ENCODE results near the gene BRIP1.

Gene BRIP1

GRCh38 chr17:61756561-61756960, 106.8 kb downstream of the BRIP1 start:
- Histone ChIP-seq H3K36me3 (ENCODE audit: control insufficient read depth in 2 of 2, insufficient read depth in 2 of 2, low read length in 2 of 2) (no peaks in the 10 kb centered on the region), H3K9me3 (ENCODE audit: control insufficient read depth in 2 of 2, low read length in 2 of 2) (peaks cover 0 to 3% of the 10 kb centered on the region in 2 donors)

GRCh38 chr17:61755668-61756067, 107.7 kb downstream of the BRIP1 start:
- Histone ChIP-seq H3K36me3 (ENCODE audit: control insufficient read depth in 2 of 2, insufficient read depth in 2 of 2, low read length in 2 of 2) (no peaks in the 10 kb centered on the region), H3K4me3 (ENCODE audit: low read length in 2 of 2) (no peak overlapping the region), H3K4me1 (ENCODE audit: control insufficient read depth in 2 of 2, insufficient read depth in 2 of 2, low read length in 2 of 2) (no peaks in the 10 kb centered on the region), H3K9ac (ENCODE audit: low read depth in 1 of 2, low read length in 2 of 2) (no peak overlapping the region), H3K27ac (ENCODE audit: low read depth in 2 of 2, low read length in 2 of 2) (no peak overlapping the region), H3K27me3 (ENCODE audit: control insufficient read depth in 2 of 2, insufficient read depth in 2 of 2, low read length in 2 of 2) (no peaks in the 10 kb centered on the region), H3K9me3 (ENCODE audit: control insufficient read depth in 2 of 2, low read length in 2 of 2) (peaks cover 0 to 3% of the 10 kb centered on the region in 2 donors)

More at GRCh38 chr17:61756561-61756960, 106.8 kb downstream of the BRIP1 start:
- H3K4me3 ChIP-seq (ENCODE audit: low read length in 2 of 2) = no peak overlapping the region
- no peaks in the 10 kb centered on the region for H3K27me3 ChIP-seq (ENCODE audit: control insufficient read depth in 2 of 2, insufficient read depth in 2 of 2, low read length in 2 of 2)
- no peak overlapping the region for H3K9ac ChIP-seq (ENCODE audit: low read depth in 1 of 2, low read length in 2 of 2)
- no peaks in the 10 kb centered on the region for H3K4me1 ChIP-seq (ENCODE audit: control insufficient read depth in 2 of 2, insufficient read depth in 2 of 2, low read length in 2 of 2)
- no peak overlapping the region for H3K27ac ChIP-seq (ENCODE audit: low read depth in 2 of 2, low read length in 2 of 2)

DNA sequence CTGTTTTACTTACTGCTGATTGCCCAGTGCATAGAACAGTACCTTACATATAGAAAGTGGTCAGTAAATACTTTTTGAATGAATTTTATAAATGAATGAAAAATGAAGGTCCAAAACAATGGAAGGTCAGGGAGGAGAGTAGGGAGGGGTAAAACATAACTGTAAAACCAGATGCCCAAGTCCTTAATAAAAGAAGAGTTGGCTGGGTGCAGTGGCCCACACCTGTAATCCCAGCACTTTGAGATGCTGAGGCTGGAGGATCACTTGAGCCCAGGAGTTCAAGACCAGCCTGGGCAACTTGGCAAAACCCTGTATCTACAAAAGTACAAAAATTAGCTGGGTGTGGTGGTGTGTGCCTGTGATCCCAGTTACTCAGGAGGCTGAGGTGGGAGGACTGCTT, 108.2 kb downstream of the BRIP1 start:
- H3K9me3 ChIP-seq (ENCODE audit: control insufficient read depth in 2 of 2, low read length in 2 of 2) = peaks cover 0 to 3% of the 10 kb centered on the region in 2 donors
- H3K27ac ChIP-seq (ENCODE audit: low read depth in 2 of 2, low read length in 2 of 2) = no peak overlapping the region
- H3K9ac ChIP-seq (ENCODE audit: low read depth in 1 of 2, low read length in 2 of 2) = no peak overlapping the region
- H3K27me3 ChIP-seq (ENCODE audit: control insufficient read depth in 2 of 2, insufficient read depth in 2 of 2, low read length in 2 of 2) = no peaks in the 10 kb centered on the region
- no peaks in the 10 kb centered on the region for H3K4me1 ChIP-seq (ENCODE audit: control insufficient read depth in 2 of 2, insufficient read depth in 2 of 2, low read length in 2 of 2)
- no peak overlapping the region for H3K4me3 ChIP-seq (ENCODE audit: low read length in 2 of 2)
- no peaks in the 10 kb centered on the region for H3K36me3 ChIP-seq (ENCODE audit: control insufficient read depth in 2 of 2, insufficient read depth in 2 of 2, low read length in 2 of 2)

- Histone ChIP-seq H3K36me3 (ENCODE audit: control insufficient read depth in 2 of 2, insufficient read depth in 2 of 2, low read length in 2 of 2) (no peaks in the 10 kb centered on the region), H3K27me3 (ENCODE audit: control insufficient read depth in 2 of 2, insufficient read depth in 2 of 2, low read length in 2 of 2) (no peaks in the 10 kb centered on the region), H3K4me1 (ENCODE audit: control insufficient read depth in 2 of 2, insufficient read depth in 2 of 2, low read length in 2 of 2) (no peaks in the 10 kb centered on the region), H3K9ac (ENCODE audit: low read depth in 1 of 2, low read length in 2 of 2) (no peak overlapping the region), H3K9me3 (ENCODE audit: control insufficient read depth in 2 of 2, low read length in 2 of 2) (peaks cover 0 to 2% of the 10 kb centered on the region in 2 donors), H3K27ac (ENCODE audit: low read depth in 2 of 2, low read length in 2 of 2) (no peak overlapping the region), H3K4me3 (ENCODE audit: low read length in 2 of 2) (no peak overlapping the region)
These were observed 109.2 kb downstream of the BRIP1 start for GRCh38 chr17:61754124-61754523.

GRCh38 chr17:61753696-61754095, 109.6 kb downstream of the BRIP1 start:
- H3K27ac ChIP-seq (ENCODE audit: low read depth in 2 of 2, low read length in 2 of 2) = no peak overlapping the region
- no peaks in the 10 kb centered on the region for H3K27me3 ChIP-seq (ENCODE audit: control insufficient read depth in 2 of 2, insufficient read depth in 2 of 2, low read length in 2 of 2)
- H3K4me3 ChIP-seq (ENCODE audit: low read length in 2 of 2) = no peak overlapping the region
- H3K9ac ChIP-seq (ENCODE audit: low read depth in 1 of 2, low read length in 2 of 2) = no peak overlapping the region
- no peaks in the 10 kb centered on the region for H3K4me1 ChIP-seq (ENCODE audit: control insufficient read depth in 2 of 2, insufficient read depth in 2 of 2, low read length in 2 of 2)
- H3K9me3 ChIP-seq (ENCODE audit: control insufficient read depth in 2 of 2, low read length in 2 of 2) = no peaks in the 10 kb centered on the region
- no peaks in the 10 kb centered on the region for H3K36me3 ChIP-seq (ENCODE audit: control insufficient read depth in 2 of 2, insufficient read depth in 2 of 2, low read length in 2 of 2)

DNA sequence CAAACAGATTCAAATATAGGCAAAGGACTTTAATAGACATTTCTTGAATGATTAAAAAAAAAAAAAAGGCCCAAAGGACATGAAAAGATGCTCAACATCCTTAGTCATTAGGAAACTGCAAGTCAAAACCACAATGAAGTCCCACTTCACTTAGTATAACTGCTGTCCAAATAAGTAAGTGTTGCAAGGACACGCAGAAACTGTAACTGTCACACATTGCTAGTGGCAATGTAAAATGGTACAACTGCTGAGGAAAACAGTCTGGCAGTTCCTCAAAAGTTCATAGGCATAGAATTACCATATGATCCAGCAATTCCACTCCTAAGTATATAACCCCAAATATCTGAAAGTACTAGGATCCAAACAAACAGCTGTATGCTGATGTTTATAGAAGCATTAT, 112.7 kb downstream of the BRIP1 start:
- H3K27me3 ChIP-seq (ENCODE audit: control insufficient read depth in 2 of 2, insufficient read depth in 2 of 2, low read length in 2 of 2) = no peaks in the 10 kb centered on the region
- no peak overlapping the region for H3K27ac ChIP-seq (ENCODE audit: low read depth in 2 of 2, low read length in 2 of 2)

DNA sequence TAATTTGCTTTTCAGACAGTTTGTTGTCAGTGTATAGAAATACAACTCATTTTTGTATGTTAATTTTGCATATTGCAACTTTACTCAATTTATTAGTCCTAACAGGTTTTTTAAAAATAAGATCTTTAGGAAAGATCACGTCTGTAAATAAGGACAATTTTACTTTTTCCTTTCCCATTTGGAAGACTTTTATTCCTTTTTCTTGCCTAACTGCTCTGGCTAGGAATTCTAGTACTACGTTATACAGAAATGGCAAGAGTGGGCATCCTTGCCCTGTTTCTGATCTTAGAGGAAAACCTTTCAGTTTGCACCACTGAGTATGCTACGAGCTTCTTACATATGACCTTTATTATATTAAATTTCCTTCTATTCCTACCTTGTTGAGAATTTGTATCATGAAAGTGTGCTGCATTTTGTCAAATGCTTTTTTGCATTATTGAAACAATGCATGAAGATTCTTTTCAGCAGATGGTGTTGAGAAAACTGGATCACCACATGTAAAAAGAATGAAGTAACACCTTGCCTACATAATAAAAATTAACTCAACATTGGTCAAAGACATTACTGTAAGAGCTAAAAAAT, 113.4 kb downstream of the BRIP1 start:
- Histone ChIP-seq H3K27me3 (ENCODE audit: control insufficient read depth in 2 of 2, insufficient read depth in 2 of 2, low read length in 2 of 2) (no peaks in the 10 kb centered on the region), H3K9me3 (ENCODE audit: control insufficient read depth in 2 of 2, low read length in 2 of 2) (no peaks in the 10 kb centered on the region)

More for the DNA sequence above, 112.7 kb downstream of the BRIP1 start:
- Histone ChIP-seq H3K9ac (ENCODE audit: low read depth in 1 of 2, low read length in 2 of 2) (no peak overlapping the region), H3K4me1 (ENCODE audit: control insufficient read depth in 2 of 2, insufficient read depth in 2 of 2, low read length in 2 of 2) (no peaks in the 10 kb centered on the region), H3K4me3 (ENCODE audit: low read length in 2 of 2) (no peak overlapping the region), H3K9me3 (ENCODE audit: control insufficient read depth in 2 of 2, low read length in 2 of 2) (no peaks in the 10 kb centered on the region), H3K36me3 (ENCODE audit: control insufficient read depth in 2 of 2, insufficient read depth in 2 of 2, low read length in 2 of 2) (no peaks in the 10 kb centered on the region)

DNA sequence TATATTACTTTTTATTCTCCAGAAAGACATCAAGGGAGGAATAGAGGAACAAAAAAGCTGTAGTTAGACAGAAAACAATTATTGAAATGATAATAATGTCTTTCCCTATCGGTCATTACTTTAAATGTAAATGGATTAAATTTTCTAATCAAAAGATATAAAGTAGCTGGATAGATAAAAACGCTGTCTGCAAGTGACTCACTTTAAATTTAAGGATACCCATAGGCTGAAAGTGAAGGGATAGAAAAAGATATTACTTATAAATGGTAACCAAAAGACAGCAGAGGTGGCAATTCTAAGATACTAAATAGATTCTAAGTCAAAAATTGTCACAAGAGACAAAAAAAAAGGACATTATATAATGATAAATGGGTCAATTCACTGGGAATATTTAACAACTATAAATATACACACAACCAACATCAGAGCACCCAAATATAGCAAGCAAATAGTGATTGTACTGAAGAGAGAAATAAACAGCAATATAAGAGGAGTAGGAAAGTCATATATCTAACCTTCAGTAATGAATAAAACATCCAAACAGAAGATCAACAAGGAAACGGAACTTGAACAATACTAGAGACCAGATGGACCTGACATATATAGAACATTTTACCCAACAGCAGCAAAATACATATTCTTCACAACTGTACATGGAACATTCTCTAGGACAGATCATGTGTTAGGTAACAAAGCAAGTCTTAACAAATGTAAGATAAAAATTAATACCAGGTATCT, 116.9 kb downstream of the BRIP1 start:
- no peak overlapping the region for H3K9ac ChIP-seq (ENCODE audit: low read depth in 1 of 2, low read length in 2 of 2)
- no peaks in the 10 kb centered on the region for H3K36me3 ChIP-seq (ENCODE audit: control insufficient read depth in 2 of 2, insufficient read depth in 2 of 2, low read length in 2 of 2)
- H3K9me3 ChIP-seq (ENCODE audit: control insufficient read depth in 2 of 2, low read length in 2 of 2) = no peaks in the 10 kb centered on the region
- H3K4me1 ChIP-seq (ENCODE audit: control insufficient read depth in 2 of 2, insufficient read depth in 2 of 2, low read length in 2 of 2) = no peaks in the 10 kb centered on the region
- no peaks in the 10 kb centered on the region for H3K27me3 ChIP-seq (ENCODE audit: control insufficient read depth in 2 of 2, insufficient read depth in 2 of 2, low read length in 2 of 2)
- no peak overlapping the region for H3K4me3 ChIP-seq (ENCODE audit: low read length in 2 of 2)
- H3K27ac ChIP-seq (ENCODE audit: low read depth in 2 of 2, low read length in 2 of 2) = no peak overlapping the region

More for the DNA sequence above, 113.4 kb downstream of the BRIP1 start:
- Histone ChIP-seq H3K4me1 (ENCODE audit: control insufficient read depth in 2 of 2, insufficient read depth in 2 of 2, low read length in 2 of 2) (no peaks in the 10 kb centered on the region), H3K9ac (ENCODE audit: low read depth in 1 of 2, low read length in 2 of 2) (no peak overlapping the region), H3K27ac (ENCODE audit: low read depth in 2 of 2, low read length in 2 of 2) (no peak overlapping the region), H3K36me3 (ENCODE audit: control insufficient read depth in 2 of 2, insufficient read depth in 2 of 2, low read length in 2 of 2) (no peaks in the 10 kb centered on the region), H3K4me3 (ENCODE audit: low read length in 2 of 2) (no peak overlapping the region)

- H3K4me3 ChIP-seq (ENCODE audit: low read length in 2 of 2) = no peak overlapping the region
- no peaks in the 10 kb centered on the region for H3K27me3 ChIP-seq (ENCODE audit: control insufficient read depth in 2 of 2, insufficient read depth in 2 of 2, low read length in 2 of 2)
- no peaks in the 10 kb centered on the region for H3K36me3 ChIP-seq (ENCODE audit: control insufficient read depth in 2 of 2, insufficient read depth in 2 of 2, low read length in 2 of 2)
- H3K9ac ChIP-seq (ENCODE audit: low read depth in 1 of 2, low read length in 2 of 2) = no peak overlapping the region
- no peaks in the 10 kb centered on the region for H3K9me3 ChIP-seq (ENCODE audit: control insufficient read depth in 2 of 2, low read length in 2 of 2)
- H3K4me1 ChIP-seq (ENCODE audit: control insufficient read depth in 2 of 2, insufficient read depth in 2 of 2, low read length in 2 of 2) = no peaks in the 10 kb centered on the region
- H3K27ac ChIP-seq (ENCODE audit: low read depth in 2 of 2, low read length in 2 of 2) = no peak overlapping the region
These were observed 118.5 kb downstream of the BRIP1 start for GRCh38 chr17:61744804-61745203.

- Histone ChIP-seq H3K9me3 (ENCODE audit: control insufficient read depth in 2 of 2, low read length in 2 of 2) (no peaks in the 10 kb centered on the region), H3K4me1 (ENCODE audit: control insufficient read depth in 2 of 2, insufficient read depth in 2 of 2, low read length in 2 of 2) (no peaks in the 10 kb centered on the region), H3K27me3 (ENCODE audit: control insufficient read depth in 2 of 2, insufficient read depth in 2 of 2, low read length in 2 of 2) (no peaks in the 10 kb centered on the region), H3K4me3 (ENCODE audit: low read length in 2 of 2) (no peak overlapping the region), H3K36me3 (ENCODE audit: control insufficient read depth in 2 of 2, insufficient read depth in 2 of 2, low read length in 2 of 2) (no peaks in the 10 kb centered on the region), H3K9ac (ENCODE audit: low read depth in 1 of 2, low read length in 2 of 2) (no peak overlapping the region), H3K27ac (ENCODE audit: low read depth in 2 of 2, low read length in 2 of 2) (no peak overlapping the region)
These were observed 119.1 kb downstream of the BRIP1 start for GRCh38 chr17:61744252-61744651.
